ENCODE measurements around the gene TRPM6.

DNA sequence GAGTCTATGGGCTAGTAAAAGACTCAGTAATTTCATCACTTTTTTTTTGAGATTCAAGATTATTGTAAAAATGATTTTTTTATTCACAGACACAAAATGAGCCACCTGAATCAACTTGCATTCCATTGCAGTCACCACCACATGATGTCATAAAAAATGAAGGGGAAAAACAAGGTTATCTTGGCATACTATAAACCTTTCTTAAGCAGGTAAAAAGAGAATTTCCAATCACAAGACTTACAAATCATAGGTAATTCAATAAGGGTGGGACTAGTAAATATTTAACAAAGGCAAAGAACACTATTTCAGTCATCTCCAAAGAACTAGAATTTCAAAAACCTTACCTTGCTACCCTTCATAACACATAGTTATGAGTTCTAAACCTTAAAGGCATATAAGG lies 30.7 kb downstream of the TRPM6 start:
- TF ChIP-seq, protein P1, sequence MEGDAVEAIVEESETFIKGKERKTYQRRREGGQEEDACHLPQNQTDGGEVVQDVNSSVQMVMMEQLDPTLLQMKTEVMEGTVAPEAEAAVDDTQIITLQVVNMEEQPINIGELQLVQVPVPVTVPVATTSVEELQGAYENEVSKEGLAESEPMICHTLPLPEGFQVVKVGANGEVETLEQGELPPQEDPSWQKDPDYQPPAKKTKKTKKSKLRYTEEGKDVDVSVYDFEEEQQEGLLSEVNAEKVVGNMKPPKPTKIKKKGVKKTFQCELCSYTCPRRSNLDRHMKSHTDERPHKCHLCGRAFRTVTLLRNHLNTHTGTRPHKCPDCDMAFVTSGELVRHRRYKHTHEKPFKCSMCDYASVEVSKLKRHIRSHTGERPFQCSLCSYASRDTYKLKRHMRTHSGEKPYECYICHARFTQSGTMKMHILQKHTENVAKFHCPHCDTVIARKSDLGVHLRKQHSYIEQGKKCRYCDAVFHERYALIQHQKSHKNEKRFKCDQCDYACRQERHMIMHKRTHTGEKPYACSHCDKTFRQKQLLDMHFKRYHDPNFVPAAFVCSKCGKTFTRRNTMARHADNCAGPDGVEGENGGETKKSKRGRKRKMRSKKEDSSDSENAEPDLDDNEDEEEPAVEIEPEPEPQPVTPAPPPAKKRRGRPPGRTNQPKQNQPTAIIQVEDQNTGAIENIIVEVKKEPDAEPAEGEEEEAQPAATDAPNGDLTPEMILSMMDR (IDR thresholded peaks at IDR 0.05), result no peak
- no peak for TF ChIP-seq POLR2A (IDR thresholded peaks at IDR 0.05)
